GM12878 (cell line): Measurements from ENCODE around the gene MND1.

ENCODE experiments used
- CHD2 ChIP-seq: IDR thresholded peaks from 2 replicates; pipeline ENCODE4 v1.6.1; 2011; ENCODE audit warnings: low read depth, low read length, improper control_type of control experiment, borderline replicate concordance
- CTCF ChIP-seq, 3 experiments: IDR thresholded peaks in 2 of 3; conservative IDR thresholded peaks in 1 of 3; 2 replicates each; pipeline ENCODE4 v1.5.1; 2011; ENCODE audit warnings: low read depth in 3 of 3, low read length in 3 of 3, mild to moderate bottlenecking in 3 of 3, control low read depth in 2 of 3, moderate library complexity in 2 of 3, inconsistent platforms in 1 of 3, mixed read lengths in 1 of 3; ENCODE audit not compliant: control insufficient read depth in 2 of 3, insufficient read depth in 1 of 3; ENCODE audit errors: extremely low read depth in 1 of 3
- EGR1 ChIP-seq, 2 experiments: IDR thresholded peaks; 1 replicate in 1 of 2; 2 replicates in 1 of 2; pipeline ENCODE4 v1.6.1; 2011 to 2012; ENCODE audit warnings: low read depth in 2 of 2, low read length in 2 of 2, borderline replicate concordance in 1 of 2, mild to moderate bottlenecking in 1 of 2, moderate library complexity in 1 of 2
- IRF4 ChIP-seq: IDR thresholded peaks from 2 replicates; pipeline ENCODE4 v1.6.1; 2011; ENCODE audit warnings: low read depth, low read length
- MYC ChIP-seq: IDR thresholded peaks from 2 replicates; pipeline ENCODE4 v1.6.1; 2011; ENCODE audit warnings: mild to moderate bottlenecking, low read length, moderate library complexity, inconsistent platforms; ENCODE audit not compliant: insufficient read depth, insufficient replicate concordance, insufficient read length, severe bottlenecking
- PAX8 ChIP-seq: fragments of 450-650 bp; IDR thresholded peaks from 2 replicates; pipeline ENCODE4 v1.6.1; 2017; ENCODE audit warnings: mild to moderate bottlenecking, moderate library complexity
- PRDM15 ChIP-seq: fragments of 450-650 bp; formaldehyde crosslinking; IDR thresholded peaks from 2 replicates; pipeline ENCODE4 v1.4.0; 2020; ENCODE audit warnings: mild to moderate bottlenecking, moderate library complexity
- REST ChIP-seq: IDR thresholded peaks from 2 replicates; pipeline ENCODE4 v1.6.1; 2012; ENCODE audit warnings: mild to moderate bottlenecking, low read depth, low read length
- SP1 ChIP-seq: IDR thresholded peaks from one replicate; pipeline ENCODE4 v1.6.1; 2011; ENCODE audit warnings: low read depth, low read length
- TAF1 ChIP-seq: IDR thresholded peaks from 2 replicates; pipeline ENCODE4 v1.6.1; 2011; ENCODE audit warnings: mild to moderate bottlenecking, low read depth, low read length, borderline replicate concordance
- ZBTB33 ChIP-seq: fragments of 450-650 bp; IDR thresholded peaks from 2 replicates; pipeline ENCODE4 v1.6.1; 2017; ENCODE audit warnings: mild to moderate bottlenecking

GRCh38 chr4:153450544-153450917 is 106.0 kb downstream of the MND1 start:
- TF ChIP-seq PRDM15 (CRISPR knock-in tag) (no peak), REST (no peak), PAX8 (no peak), SP1 (no peak), ZBTB33 (no peak), TAF1 (no peak), IRF4 (no peak), CHD2 (no peak), MYC (no peak), EGR1 (IDR thresholded peaks at IDR 0.05; ENCODE audit: borderline replicate concordance in 1 of 2, low read depth in 2 of 2, low read length in 2 of 2) (no peak), CTCF (IDR thresholded peaks at IDR 0.05 in 2 of 3, conservative IDR thresholded peaks at IDR 0.05 in 1 of 3; ENCODE audit: control insufficient read depth in 2 of 3, extremely low read depth in 1 of 3, insufficient read depth in 1 of 3, low read depth in 3 of 3, low read length in 3 of 3) (no peak)
